Pulmonary artery endothelial cell (primary cell): Measurements from ENCODE around the gene MGMT. TPM values are rescaled to one million over a fixed set of nuclear protein-coding genes. Genes with fewer than 3 reads are reported as not detected.
"Not testable (repeated sequence)": the region's sequence is repeated elsewhere in the genome, so short reads cannot be mapped to it uniquely, and the experiment has no call there.

Source experiments
- DNase-seq: peaks from one replicate; pipeline ENCODE4 v3.0.0-alpha.2; 2011; ENCODE audit warnings: low read depth, low spot score
- total RNA-seq: library from RNA; depleted of rRNA; stranded (reverse); fragments of >200 nt; gene quantifications from 2 replicates; pipeline ENCODE4 v1.2.3, GENCODE V29; 2014

The MGMT gene
- 4.6 and 9.9 TPM in 2 replicates for total RNA-seq

- peak; percentile 8 for DNase-seq
Measured at GRCh38 chr10:129466703-129467358, at the start of gene MGMT. MGMT (plus strand) TSS chr10:129467241.

- DNase-seq, result peak; percentile 2
Measured at GRCh38 chr10:129417870-129418269, 49.2 kb upstream of the MGMT start.

- no peak for DNase-seq
Measured at GRCh38 chr10:129418496-129419225, 48.4 kb upstream of the MGMT start.

- no peak for DNase-seq
Measured at GRCh38 chr10:129419397-129419796, 47.6 kb upstream of the MGMT start.

- DNase-seq, result no peak
Measured at GRCh38 chr10:129421399-129422010, 45.5 kb upstream of the MGMT start.

GRCh38 chr10:129424978-129425377 is 42.1 kb upstream of the MGMT start:
- no peak for DNase-seq

GRCh38 chr10:129426606-129427005 is 40.4 kb upstream of the MGMT start:
- DNase-seq, result no peak

- no peak for DNase-seq
Measured at GRCh38 chr10:129433266-129433665, 33.8 kb upstream of the MGMT start.

- DNase-seq, result not testable (repeated sequence)
Measured at GRCh38 chr10:129435724-129436123, 31.3 kb upstream of the MGMT start.

- DNase-seq, result no peak
Measured at GRCh38 chr10:129438024-129438423, 29.0 kb upstream of the MGMT start.

GRCh38 chr10:129440247-129440646 is 26.8 kb upstream of the MGMT start:
- no peak for DNase-seq

GRCh38 chr10:129440722-129441316 is 26.2 kb upstream of the MGMT start:
- DNase-seq, result no peak

GRCh38 chr10:129441372-129442009 is 25.6 kb upstream of the MGMT start:
- no peak for DNase-seq

- no peak for DNase-seq
Measured at GRCh38 chr10:129442866-129443265, 24.2 kb upstream of the MGMT start.

GRCh38 chr10:129444359-129444758 is 22.7 kb upstream of the MGMT start:
- no peak for DNase-seq

- DNase-seq, result no peak
Measured at GRCh38 chr10:129445436-129446182, 21.4 kb upstream of the MGMT start.

- DNase-seq, result no peak
Measured at GRCh38 chr10:129446183-129446581, 20.9 kb upstream of the MGMT start.

GRCh38 chr10:129447486-129447885 is 19.6 kb upstream of the MGMT start:
- no peak for DNase-seq

- DNase-seq, result no peak
Measured at GRCh38 chr10:129448086-129448485, 19.0 kb upstream of the MGMT start.

GRCh38 chr10:129448539-129448938 is 18.5 kb upstream of the MGMT start:
- no peak for DNase-seq

- no peak for DNase-seq
Measured at GRCh38 chr10:129449893-129450292, 17.1 kb upstream of the MGMT start.
